Measurements from ENCODE around the gene BICD2.

The BICD2 gene

GRCh38 chr9:92680166-92681119 is 84.2 kb downstream of the BICD2 start:
- peak; percentile 89 for DNase-seq (ENCODE audit: low read depth, low spot score)
- peak overlapping the region; percentile 99 for H3K27ac ChIP-seq

DNA sequence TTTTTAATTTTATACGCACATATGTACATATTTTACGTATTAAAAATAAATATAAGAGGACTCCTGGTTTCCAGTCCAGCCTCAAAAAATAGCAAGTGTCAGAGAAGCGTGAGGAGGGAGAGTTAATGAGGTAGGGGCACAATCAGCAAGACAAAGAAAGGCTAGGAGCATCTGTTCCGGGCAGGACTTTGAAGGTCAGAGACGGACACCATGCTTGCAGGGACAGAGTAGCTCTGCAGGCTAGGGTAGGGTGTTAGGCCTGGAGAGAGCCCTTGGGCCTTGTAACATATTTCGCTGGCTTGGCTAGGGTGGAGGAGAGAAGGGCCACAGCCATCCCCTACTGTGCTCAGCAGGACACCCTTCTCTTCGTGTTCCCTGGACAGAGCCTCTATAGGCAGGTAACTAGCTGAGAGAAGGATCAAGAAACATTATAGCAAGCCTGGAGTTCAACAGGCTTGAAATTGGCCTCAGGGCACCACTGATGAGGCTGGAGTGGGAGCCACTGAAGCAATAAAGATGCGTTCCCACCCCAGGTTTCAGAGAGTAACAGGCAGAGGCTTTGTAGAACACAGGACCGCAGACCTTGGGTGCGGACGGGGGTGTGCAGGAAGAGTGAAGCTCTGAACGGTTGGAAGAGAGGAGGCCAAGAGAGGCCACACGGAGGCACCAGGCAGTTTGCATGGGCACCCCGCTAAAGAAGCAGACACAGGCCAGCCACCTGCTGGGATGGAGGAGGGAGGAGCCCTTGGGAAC is 85.0 kb downstream of the BICD2 start:
- H3K27ac ChIP-seq = peak overlapping the region; percentile 99
- no peak for DNase-seq (ENCODE audit: low read depth, low spot score)

DNA sequence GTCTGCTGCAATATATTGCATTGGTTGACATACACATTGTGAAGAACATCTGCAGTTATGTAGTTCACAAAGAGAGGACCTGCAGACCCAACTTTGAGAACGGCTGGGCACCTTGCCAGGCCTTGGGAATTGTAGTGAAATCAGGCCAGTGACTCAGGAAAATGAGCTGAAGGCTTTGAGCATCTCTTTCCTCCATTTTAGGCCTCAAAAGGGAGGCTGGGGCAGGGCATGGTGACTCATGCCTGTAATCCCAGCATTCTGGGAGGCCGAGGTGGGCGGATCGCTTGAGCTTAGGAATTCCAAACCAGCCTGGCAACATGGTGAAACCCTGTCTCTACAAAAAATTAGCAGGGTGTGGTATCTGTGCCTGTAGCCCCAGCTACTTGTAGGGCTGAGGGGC is 93.3 kb downstream of the BICD2 start:
- H3K27ac ChIP-seq = peak overlapping the region; percentile 98
- DNase-seq (ENCODE audit: low read depth, low spot score) = peak; percentile 66

DNA sequence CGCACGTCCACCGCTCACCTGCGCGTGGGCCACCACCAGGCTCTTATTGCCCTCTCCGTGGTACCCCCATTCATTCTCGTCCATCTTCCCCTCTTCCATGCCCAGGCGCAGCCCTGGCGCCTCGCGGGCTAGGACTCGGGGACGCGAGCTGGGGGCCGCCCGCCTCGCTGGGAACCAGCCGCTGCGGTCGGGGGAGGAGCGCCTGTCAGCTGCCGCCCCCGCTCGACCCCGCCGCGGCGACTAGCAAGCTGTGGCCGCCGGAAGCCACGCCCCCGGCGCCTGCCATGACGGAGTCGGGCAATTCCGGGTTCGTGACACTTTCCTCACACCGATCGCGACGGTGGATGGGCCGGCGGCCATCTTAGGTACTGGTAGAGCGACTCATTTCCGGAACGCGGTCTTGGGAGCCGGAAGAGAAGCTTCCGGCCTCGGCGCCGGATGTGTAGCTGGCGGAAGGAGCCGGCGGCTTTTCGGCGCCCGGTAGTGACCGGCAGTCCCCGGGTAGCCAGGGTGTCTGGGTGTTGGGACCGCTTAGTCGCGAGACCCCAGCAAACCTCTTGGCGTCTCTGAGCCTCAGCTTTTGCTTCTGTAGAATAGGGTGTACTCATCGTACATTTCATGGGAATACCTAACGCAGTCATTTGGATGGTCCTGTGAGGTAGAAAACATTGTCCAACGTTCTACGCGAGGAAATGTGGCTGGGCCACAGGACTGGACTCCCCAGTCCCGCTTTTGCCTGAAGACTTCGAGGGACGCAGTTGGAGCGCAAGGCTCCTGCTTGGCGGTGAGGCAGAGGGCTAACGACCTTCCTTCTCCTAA is 94.5 kb downstream of the BICD2 start, which contains the start of gene IPPK:
IPPK (minus strand) TSS at position 242 of the 819 bp plus-strand sequence; CDS start at position 99, 143 bp downstream.
- H3K27ac ChIP-seq = peak within 1 kb of the TSS; percentile 98
- peak; percentile 95 for DNase-seq (ENCODE audit: low read depth, low spot score)

DNA sequence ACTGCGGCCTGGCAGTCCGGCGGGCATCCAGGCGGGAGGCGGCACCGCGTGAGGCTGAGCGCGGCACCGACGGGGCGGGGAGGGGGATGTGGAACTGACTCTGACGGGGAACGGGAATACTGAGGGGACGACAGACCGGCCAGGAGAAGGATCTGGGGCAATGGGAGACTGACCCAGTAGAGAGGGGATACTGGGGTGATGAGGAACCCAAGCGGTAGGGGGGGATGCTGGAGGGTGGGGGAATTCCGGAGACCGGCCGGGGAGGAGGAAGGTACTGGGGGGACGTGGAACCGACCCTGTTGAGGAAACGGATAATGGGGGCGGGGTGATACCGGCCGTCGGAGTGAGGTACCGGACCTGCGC is 95.1 kb downstream of the BICD2 start:
- H3K27ac ChIP-seq = peak overlapping the region; percentile 98
- no peak for DNase-seq (ENCODE audit: low read depth, low spot score)

DNA sequence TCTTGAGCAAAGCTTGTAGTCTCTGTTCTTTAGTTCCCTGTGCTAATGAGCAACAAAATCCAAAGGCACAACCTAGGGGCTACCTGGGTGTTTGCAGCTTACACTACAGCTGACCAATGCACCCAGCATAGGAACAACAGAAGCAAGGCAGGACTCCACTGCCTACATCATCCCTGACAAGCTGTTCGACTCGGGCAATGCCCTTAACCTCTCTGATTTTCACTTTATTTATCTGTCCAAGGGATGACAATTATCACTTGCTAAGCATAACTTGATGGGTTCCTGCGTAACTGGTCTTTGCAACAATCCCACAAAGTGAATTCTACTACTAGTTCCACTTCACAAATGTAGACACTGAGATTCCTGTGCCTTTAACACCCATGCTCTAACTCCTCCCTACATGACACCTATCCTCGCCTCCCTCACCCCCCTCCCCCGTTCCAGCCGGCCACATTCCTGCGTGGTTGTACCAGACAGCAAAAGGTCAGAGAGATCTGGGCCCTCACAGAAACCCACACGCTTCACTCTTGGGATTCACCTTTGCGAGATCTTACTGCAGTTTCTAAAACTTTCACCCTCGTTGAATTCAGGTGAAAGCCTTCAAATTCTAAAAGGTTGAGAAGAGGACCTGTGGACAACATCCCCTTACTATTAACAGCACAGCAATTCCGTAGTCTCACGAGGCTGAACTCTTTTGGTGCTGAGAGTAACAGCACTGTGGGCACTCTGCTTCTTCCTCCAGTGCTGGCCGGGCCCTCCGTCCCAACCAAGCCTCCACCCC is 95.7 kb downstream of the BICD2 start:
- no peak for DNase-seq (ENCODE audit: low read depth, low spot score)

DNA sequence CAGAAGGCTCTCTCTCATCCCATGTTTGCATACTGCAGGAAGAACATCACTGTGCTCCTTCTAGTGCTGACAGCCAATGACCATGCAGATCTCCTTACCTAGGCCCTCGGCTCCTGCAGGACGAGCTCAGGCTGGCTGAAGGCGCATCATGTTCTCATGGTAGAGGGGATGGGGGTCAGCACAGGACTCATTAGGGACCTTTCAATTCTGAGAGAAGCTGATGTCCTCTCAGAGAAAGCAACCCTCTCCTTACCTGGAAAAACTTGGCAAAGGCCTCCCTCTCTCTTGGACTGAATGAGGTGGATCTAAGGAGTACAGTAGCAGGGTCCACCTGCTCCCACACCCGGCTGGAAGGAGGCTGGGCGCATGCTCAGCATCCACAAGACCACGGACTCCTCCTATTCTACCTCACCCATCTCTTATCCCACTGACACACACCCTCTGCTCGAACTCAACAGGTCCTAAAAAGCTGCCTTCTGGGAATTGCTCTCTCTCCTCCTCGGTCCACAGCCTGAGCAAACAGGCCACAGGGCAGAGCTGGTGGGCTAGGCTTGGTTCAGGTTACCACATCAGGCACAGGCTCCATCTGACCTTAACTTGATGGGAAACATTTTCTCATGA is 97.6 kb downstream of the BICD2 start:
- no peak overlapping the region for H3K27ac ChIP-seq
- DNase-seq (ENCODE audit: low read depth, low spot score) = no peak

More for the DNA sequence above, 95.7 kb downstream of the BICD2 start:
- H3K27ac ChIP-seq = peak overlapping the region; percentile 98

DNA sequence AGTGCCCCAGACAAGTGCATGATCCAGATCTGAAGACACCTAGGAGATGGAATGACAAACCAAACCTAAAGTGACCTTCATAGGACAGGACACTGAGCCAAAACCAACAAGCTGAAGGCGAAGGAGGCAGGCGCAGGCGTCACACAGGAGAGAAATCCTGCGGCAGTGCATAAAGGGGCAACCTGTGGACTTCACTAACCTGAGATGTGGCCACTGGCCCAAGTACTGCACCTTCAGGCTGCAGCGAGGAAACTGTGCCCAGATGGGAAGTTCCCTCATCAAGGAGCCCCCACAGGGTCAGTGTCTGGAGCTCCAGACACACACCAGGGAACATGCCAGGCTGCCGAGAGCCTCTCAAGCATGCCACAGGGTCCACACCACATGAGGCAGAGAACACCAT is 98.4 kb downstream of the BICD2 start:
- H3K27ac ChIP-seq = no peak overlapping the region
- DNase-seq (ENCODE audit: low read depth, low spot score) = no peak

GRCh38 chr9:92665836-92666235 is 98.8 kb downstream of the BICD2 start:
- no peak for DNase-seq (ENCODE audit: low read depth, low spot score)
- no peak overlapping the region for H3K27ac ChIP-seq

- DNase-seq (ENCODE audit: low read depth, low spot score) = no peak
- H3K27ac ChIP-seq = no peak overlapping the region
These were observed 100.1 kb downstream of the BICD2 start for GRCh38 chr9:92664394-92665152.

DNA sequence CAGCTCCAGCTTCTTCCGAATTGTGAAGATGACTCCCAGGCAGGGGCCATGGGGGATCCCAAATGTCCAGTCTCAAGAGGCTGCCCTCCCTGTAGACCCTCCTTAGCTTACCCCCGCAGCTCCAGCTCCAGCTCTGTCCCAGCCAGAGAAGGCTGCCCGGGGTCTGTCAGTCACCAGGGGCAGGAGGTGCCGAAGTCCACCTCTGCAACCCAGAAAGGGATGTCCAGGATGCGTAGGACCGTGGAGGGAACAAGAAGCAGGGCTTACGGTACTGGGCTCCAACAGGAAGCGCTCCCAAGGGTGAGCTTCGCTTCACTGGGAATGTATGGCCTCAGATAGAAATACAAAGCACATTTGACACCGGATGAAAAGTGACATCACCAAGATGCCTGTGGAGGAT is 100.7 kb downstream of the BICD2 start:
- no peak for DNase-seq (ENCODE audit: low read depth, low spot score)
- H3K27ac ChIP-seq = no peak overlapping the region

DNA sequence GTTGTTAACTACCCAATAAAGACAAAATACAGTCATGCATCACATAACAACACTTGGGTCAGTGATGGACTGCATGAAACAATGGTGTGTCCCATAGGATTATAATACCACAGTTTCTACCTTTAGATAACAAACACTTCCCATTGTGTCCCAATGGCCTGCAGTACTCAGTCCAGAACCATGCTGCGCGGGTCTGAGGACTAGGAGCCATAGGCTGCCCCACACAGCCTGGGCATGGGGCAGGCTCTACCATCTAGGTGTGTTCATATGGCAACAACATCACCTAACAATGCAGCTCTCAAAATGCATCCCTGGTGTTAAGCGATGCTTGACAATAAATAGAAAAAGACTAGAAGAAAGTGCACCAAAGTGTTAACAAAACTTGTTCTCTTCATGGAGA is 101.5 kb downstream of the BICD2 start:
- H3K27ac ChIP-seq = no peak overlapping the region
- DNase-seq (ENCODE audit: low read depth, low spot score) = no peak

- no peak for DNase-seq (ENCODE audit: low read depth, low spot score)
- no peak overlapping the region for H3K27ac ChIP-seq
These were observed 102.9 kb downstream of the BICD2 start for GRCh38 chr9:92661743-92662142.
